ENCODE results near the gene TTC38.

TTC38 gene

DNA sequence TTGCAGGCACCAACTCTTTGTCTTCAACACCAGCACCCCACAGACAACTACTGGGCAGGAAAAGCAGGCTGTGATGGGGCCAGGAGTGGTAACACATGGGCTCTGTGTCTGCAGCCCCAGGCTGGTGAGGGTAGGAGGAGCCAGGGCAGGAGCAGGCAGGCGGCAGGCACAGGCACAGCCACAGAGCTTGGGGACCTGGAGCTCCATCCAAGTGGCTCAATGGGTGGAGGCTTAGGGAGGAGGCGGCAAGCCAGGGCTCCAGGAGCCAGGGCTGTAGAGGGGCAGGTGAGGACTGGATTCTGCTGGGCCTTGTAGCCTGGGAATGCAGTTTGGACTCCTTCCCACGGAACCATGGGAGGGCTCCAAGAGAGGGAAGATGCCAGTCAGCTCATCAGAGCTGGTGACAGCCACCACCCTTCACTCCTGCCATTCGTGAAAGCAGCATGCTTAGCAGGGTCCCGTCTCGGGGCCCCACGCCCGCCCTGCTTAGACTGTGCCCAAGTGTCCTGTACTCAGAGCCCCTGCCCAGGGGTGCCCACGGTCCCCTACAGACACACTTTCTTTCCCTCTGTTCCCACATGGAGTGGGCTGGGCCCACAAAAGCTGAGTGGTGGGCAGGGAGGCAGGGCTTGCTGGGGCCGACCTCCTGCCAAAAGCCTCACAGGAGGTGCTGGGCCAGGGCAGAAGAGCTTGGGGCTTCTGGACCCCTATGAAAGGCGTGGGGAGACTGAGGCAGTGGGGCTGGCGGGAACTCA, 12.4 kb downstream of the TTC38 start:
- no peak for DNase-seq

DNA sequence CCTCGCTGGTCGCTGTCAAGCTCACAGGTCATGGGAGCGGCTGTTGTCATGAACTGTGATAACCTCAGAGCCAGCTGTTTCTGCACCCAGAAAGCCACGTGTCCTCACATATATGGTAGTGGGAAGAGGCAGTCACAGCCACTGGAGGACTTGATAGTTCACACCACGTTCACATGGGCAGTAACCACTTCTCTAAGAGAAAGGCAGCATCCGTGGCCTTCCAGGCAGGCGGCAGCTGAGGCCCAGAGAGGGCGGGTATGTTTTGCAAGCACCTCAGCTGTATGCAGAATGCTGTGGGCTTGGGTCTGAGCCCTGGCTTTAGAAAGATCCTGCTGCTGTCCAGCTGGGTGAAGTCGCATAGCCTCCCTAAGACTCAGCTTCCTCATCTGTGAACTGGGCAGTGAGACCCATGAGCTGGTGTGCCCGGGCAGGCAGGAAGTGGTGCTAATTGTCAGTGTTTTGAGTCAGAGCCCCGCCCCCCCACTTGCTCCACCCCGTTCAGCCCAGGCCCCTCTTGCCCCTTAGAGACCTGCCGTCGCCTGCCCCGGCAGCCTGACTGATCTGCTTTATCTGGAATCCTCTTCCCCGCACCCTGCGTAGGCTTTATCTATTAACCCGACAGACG, 13.3 kb downstream of the TTC38 start:
- DNase-seq, result no peak

DNA sequence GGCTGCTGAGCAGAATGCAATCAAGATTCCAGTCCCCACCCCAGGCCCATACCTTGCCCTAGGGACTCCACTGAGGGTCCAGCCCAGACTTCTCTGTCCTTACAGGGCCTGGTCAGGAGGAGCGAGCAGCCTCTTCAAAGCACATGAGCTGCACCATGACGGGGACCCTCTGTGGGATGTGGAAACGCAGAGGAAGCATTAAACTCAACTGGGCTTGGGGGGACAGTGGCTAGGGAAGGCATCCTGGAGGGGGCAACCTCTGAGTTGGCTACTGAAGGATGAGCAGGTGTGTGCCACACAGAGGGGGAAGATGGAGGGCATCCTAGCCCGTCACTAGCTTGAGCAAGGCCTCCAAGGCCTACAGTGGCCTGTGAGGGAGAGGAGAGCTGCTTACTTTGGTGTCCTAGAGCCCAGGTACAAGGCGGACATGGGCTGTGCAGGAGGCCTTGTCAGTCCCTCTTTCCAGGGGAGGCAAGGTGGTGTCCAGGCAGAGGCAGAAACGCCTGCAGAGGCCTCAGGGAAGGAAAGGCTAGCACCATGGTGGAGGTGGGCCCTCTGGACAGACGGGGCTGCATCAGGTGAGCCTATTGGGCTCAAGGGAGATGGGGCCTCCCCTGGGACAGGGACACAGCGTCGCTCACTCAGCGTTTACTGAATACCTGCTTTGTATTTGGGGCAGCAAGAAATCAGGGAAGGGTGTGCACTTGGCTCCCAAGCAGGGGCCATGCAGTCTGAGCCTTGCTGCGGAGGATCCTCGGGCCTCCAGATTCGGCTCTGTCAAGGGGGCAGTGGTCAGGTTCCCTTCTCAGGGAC, 14.3 kb downstream of the TTC38 start:
- DNase-seq, result no peak

DNA sequence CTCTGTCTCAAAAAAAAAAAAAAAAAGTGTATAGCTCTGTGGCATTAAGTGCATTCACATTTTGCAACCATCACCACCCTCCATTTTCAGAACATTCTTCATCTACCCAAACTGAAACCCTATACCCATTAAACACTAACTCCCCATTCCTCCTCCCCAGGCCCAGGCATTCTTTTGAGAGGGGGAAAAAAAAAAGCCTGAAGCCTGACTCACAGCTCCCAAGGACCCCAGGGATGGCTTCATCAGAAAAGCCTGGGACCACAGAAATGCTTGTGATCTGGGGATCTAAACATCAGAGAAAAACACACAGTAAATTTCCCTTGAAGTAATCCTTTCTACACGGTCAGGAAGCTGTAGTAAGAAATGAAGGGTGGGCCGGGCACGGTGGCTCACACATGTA, 18.2 kb downstream of the TTC38 start:
- no peak for DNase-seq

DNA sequence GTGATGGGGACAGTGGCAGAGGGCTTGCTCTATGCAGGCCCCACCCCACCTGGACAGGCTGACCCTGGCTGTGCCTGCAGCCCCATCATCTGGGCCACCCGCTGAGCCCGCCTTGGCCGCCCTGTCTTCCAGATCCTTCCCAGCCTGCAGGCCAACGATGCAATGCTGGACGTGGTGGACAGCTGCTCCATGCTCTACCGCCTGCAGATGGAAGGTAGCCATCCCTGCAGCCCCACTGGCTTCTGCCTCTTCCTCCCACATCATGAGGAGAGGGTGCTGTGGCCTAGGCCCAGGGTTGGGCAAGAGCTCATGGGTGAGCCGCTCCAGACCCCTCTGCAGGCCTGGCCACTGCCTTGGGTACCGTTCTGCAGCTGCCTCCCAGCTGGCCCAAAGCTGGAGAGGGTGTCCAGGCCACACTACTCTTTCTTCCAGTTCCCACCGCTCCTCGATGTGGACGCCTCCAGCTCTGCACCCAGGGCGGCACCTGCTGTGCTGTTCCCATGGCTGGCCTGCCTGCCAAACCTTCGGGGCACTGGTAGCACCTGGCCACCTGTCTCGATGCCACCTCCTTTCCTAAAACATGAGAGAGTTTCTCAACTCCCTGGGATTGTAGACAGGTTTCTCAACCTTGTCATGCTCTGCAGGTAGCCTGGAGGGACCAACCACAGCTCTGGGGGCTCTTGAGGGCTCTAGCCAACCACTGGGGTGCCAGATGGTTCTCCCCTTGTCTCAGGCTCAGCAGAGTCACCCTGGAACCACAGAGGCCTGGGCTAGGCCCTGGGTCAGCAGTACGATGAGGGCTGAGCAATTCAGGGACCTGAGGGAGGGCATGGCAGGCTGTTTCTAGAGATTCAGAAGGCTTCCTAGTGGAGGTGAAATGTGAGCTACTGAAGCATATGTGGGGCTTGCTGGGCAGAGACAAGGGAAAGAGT, 19.4 kb downstream of the TTC38 start:
- DNase-seq, result no peak

DNA sequence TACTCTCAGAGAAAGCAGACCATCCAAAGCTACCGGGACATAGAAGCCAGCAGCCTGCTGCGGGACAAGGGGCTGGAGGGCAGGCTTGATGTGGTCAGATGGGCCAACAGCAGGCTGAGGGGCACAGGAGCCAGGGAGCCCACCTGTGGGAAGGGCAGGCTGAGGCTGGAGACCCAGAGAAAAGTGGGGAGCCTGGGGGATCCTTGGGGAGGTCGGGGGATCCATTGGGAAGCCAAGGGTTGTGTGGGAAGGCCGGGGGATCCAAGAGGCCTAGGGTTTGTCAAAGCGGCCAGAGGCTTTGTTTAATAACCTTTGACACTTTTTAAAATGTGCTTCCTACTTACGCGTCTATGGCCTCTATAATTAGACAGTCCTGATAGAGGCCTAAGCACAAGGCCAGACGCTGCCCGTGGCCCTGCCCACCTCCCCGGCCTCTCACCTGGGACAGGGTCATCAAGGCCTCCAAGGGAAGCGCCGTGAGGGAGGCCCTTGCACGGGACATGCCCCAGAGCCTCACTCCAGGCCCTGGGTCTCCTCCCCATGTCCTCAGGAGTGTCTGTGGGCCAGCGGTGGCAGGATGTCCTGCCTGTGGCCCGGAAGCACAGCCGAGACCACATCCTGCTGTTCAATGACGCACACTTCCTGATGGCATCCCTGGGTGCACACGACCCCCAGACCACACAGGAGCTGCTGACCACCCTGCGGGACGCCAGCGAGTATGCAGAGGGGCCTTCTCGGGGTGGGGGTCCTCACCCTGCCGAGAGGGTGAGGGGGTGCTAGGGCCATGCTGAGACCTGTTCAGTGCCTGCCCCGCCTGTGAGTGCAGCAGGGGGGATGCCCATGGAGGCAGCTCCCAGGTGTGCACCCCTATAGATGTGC, 20.3 kb downstream of the TTC38 start:
- DNase-seq, result no peak

DNA sequence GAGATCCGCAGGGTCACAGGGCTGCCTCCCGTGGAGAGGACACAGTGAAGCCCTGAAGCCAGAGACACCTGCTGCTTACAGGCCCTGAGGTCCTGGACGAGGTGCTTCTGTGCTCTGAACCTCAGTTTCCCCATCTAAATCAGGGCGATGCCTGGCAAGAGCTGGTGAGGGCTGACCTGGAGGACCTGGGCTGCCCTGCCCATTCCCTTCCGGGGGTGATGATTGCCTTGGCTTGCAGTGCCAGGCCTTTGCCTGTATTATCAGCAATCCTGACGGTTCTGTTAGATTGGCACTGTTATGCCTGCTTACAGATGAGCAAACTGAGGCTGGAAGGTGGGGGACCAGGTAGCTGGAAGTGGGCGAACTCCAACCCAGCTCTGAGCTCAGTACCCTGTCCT, 21.0 kb downstream of the TTC38 start:
- DNase-seq, result no peak

DNA sequence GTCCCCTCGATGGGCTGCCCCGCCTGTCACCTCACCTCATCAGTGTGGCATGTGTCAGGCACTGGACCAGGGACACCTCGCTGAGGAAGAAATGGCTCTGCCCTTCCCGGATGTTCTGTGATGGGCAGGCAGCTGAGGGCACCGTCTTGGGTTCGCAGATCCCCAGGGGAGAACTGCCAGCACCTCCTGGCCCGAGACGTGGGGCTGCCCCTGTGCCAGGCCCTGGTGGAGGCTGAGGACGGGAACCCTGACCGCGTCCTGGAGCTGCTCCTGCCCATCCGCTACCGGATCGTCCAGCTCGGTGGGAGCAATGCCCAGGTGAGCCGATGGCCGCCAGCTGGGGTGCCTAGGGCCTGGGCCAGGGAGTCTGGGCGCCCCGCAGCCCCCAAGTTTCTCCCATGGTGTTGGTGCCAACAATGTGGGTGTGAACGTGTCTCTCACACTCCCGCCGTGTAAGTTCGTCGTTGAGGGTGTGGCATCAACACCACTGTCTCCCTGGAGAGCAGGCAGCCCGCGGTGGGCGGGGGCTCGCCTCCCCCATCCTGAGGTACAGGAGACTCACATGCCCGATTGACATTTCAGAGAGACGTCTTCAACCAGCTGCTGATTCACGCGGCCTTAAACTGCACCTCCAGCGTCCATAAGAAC, 21.6 kb downstream of the TTC38 start:
- no peak for DNase-seq

DNA sequence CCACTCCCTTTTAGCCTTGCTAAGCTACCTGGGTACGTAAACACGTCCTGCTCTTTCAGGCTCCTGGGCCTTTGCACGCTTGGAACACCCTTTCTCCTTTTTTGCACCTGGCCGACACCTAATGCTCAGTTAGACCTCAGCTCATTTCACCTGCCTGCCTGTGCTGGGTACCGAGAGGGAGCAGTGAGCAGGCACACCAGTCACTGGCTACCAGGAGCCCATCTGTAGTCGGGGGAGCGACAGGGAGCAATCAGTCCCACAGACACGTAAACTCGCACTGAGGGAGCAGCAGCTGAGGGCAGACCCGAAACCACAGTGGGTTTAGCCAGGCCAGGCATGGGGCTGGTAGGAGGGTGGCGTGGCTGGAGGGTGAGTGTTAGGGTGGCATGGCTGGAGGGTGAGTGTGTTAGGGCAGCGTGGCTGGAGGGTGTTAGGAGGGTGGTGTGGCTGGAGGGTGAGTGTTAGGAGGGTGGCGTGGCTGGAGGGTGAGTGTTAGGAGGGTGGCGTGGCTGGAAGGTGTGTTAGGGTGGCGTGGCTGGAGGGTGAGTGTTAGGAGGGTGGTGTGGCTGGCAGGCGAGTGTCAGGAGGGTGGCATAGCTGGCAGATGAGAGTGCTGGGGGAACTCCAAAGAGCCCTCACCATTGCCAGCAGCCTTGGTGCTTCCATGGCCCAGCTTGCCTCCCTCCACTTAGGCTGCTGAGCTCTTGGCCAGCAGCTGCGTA, 22.5 kb downstream of the TTC38 start:
- DNase-seq, result no peak

DNA sequence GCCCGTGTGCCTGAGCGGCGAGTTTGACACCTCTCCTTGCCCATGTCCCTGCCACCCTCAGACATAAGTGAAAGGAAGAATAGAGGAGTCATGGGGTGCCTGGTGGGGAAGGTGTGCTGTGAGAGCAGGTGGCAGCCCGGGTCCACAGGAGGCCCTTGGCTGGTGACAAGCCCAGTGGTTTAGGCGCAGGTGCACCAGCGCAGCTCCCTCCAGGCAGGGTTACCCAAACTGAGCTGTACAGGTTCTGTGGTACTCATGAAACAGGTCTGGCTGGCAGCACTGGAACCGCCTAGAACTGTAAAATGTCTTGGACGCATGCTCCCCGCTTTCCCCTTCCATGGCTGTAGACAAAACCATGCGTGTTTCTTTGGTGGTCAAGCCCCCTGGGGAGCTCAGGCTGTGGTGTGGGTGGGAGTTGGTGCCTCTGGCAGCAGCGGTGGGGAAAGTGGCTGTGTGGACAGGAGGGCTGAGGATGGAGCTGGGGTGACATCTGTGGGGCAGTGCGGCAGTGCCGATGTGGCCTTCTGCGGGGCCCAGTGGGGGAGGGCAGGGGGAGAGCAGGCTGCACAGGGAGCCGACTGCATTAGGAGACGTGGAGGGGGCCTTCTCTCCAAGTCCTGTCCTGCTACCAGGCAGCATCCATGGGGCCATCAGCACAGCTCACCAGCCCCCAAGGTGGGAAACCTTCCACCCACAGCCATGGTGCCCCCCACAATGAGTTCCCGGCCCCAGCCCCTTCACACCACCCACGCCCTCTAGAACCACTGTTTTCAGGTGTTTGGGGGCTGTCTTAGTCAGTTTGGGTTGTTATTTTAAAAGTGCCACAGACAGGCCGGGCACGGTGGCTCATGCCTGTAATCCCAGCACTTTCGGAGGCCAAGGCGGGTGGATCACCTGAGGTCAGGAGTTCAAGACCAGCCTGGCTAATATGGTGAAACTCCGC, 23.3 kb downstream of the TTC38 start:
- DNase-seq, result no peak

DNA sequence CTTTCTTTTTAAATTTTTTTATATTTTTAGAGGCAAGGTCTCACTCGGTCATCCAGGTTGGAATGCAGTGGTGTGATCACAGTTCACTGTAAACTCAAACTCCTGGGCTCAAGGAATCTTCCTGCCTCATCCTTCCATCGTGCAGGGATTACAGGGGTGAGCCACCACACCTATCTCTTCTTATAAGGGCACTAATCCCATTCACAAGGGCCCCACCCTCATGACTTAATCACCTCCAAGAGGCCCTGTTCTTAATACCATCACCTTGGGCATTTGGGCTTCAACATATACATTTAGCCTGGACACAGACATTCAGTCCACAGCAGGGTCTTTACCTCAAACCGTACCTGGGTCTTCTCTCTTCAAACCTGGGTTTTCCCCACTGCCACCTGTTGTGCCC, 24.4 kb downstream of the TTC38 start:
- DNase-seq, result no peak

DNA sequence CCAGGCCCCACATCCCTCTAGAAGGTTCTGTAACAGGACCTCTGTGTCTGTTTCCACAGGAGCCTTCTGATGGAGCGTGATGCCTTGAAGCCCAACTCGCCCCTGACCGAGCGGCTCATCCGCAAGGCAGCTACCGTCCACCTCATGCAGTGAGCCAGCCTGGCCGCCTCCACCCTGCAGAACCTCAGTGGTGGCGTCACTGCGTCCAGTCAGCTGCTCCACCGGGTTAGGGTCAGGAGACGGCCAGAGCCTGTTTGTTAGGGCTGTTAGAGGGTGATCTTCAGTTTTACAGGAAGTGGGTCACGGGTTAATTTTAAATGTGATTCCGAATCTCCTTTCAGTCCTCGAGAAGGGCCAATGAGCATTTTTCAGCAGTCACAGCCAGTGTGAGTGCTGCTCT, 24.9 kb downstream of the TTC38 start:
- no peak for DNase-seq

DNA sequence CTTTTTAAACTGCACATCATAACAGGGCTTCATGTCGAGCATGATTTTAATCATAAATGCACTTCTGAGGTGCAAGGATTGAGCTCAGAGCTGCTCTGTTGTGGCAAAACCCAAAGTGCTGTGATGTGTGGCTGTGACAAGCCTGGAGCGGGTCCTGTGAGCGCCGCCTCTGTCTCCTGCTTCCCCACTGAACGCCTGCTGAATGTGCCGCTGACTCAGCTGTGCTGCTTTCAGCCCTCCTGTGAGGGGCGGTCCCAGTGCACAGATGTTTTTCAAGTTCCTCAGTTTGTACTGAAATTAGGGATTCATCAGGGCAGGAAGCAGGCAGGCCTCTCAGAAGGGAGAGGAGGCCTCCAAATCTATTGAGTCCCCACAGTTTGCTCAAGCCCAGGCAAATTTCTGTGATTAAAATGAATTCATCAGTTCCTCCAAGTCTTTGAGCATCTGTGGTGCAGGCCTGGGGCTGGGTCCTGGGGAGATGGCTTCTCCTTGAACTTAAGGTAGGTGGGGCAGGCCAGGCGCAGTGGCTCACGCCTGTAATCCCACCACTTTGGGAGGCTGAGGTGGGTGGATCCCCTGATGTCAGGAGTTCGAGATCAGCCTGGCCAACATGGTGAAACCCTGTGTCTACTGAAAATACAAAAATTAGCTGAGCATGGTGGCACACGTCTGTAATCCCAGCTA, 25.9 kb downstream of the TTC38 start:
- DNase-seq, result no peak

DNA sequence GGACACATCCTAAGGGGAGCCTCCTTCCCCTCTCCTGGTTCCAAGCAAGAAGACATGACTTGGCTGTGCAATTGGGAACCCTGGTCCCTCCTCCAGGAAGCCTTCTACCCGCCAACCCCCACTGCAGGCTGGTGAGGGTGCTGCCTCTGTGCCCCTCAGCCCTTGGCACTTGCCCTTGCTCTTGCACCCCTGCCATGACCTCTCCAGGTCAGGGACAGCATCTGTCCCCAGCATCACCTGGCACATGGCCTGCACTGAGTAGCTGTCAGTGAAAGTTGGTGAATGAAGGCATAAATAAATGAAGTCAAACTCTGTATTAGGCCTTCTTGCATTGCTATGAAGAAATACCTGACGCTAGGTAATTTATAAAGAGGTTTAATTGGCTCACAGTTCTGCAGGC, 27.0 kb downstream of the TTC38 start:
- DNase-seq, result no peak

DNA sequence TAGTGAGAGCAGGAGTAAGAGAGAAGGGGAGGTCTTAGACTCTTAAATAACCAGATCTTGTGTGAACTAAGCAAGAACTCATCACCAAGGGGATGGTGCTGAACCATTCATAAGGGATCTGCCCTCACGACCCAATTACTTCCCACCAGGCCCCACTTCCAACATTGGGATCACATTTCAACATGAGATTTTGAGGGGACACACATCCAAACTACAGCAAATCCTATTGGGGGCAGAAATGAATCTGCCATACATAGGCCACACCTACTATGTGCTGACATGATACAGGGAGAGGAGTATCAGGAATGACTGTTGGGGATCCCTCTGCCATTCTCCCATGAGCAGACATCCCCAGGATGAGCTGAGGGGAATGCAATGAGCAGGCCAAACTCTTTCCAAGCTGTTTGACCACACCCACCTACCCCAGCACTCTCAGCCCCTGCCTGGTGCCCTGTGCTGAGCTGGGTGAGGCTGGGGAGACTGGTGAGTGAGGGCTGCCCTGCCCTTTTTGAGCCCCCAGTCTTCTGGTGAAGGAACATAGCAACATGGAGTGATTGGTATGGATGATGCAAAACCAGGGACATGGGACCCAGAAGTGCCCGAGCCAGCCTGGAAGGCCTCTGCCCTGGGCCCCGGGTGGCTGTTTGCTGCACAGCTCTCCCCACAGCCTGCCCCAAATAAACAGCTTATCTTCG, 27.6 kb downstream of the TTC38 start:
- no peak for DNase-seq

DNA sequence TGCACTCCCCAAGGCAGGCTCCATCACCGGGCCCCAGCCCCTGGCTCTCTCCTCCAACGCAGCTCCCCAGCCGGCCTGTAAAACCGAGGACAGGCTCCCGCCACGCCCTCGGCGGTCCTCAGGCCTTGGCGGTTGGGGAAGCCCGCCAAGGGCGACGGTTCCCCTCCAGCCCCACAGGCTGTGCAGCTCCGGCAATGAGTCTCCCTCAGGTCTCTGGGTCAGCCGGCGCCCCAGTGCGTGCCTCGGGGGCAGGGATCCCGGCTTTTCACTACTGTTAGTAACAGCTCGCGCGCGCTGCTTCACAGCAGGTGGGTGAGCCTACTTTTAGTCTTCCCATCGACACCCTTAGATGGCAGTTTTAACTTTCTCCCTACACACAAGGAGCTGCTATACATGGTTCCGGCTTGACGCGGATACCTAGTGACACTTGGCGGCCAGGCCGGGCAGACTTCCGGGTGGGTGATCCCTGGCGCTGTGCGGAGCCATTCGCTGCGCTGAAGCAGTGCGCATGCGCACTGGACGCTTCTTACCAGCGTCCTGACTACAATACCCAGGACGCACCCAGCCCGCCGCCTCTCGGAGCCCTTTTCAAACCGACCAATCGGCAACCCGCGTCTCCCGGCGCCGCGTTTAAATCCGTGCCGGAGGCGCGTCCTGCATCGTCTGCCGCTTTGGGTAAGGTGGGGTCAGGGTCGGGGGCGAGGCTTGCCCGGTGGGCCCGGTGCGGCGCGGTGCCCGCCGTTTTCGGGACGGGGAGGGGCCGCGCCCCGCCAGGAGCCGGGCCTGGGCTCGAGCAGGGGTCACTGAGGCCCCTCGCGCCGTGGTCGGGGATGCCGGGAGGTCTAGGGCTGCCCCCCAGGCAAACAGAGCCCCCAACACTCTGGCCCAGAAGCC, 28.7 kb downstream of the TTC38 start, which contains the start of gene GTSE1:
Gene GTSE1 (plus strand): TSS at position 614 of the 894 bp plus-strand sequence. CDS start 531 bp downstream, outside the sequence.
- DNase-seq, result peak; percentile 3
